Ishikawa (cell line): ENCODE results near the gene CORO7.

Experiments used
- CEBPB ChIP-seq: IDR thresholded peaks from 2 replicates; pipeline ENCODE4 v1.6.1; 2012
- CREB1 ChIP-seq: IDR thresholded peaks from 2 replicates; pipeline ENCODE4 v1.6.1; 2012; ENCODE audit warnings: low read depth
- EGR1 ChIP-seq: IDR thresholded peaks from 2 replicates; pipeline ENCODE4 v1.6.1; 2012
- EP300 ChIP-seq: IDR thresholded peaks from 2 replicates; pipeline ENCODE4 v1.6.1; 2012; ENCODE audit warnings: borderline replicate concordance
- FOXM1 ChIP-seq: IDR thresholded peaks from 2 replicates; pipeline ENCODE4 v1.6.1; 2012; ENCODE audit warnings: low read depth, borderline replicate concordance
- MAX ChIP-seq: IDR thresholded peaks from 2 replicates; pipeline ENCODE4 v1.6.1; 2012
- NFIC ChIP-seq: IDR thresholded peaks from 2 replicates; pipeline ENCODE4 v1.6.1; 2012
- RAD21 ChIP-seq: IDR thresholded peaks from 2 replicates; pipeline ENCODE4 v1.6.1; 2012; ENCODE audit warnings: low read depth
- TAF1 ChIP-seq: IDR thresholded peaks from 2 replicates; pipeline ENCODE4 v1.6.1; 2012; ENCODE audit warnings: low read depth, mild to moderate bottlenecking
- TCF12 ChIP-seq: IDR thresholded peaks from 2 replicates; pipeline ENCODE4 v1.6.1; 2012; ENCODE audit warnings: low read depth
- TEAD4 ChIP-seq: IDR thresholded peaks from 2 replicates; pipeline ENCODE4 v1.6.1; 2012
- USF1 ChIP-seq: IDR thresholded peaks from 2 replicates; pipeline ENCODE4 v1.6.1; 2012
- YY1 ChIP-seq: IDR thresholded peaks from 2 replicates; pipeline ENCODE4 v1.6.1; 2012; ENCODE audit warnings: low read depth
- ZBTB7A ChIP-seq: IDR thresholded peaks from 2 replicates; pipeline ENCODE4 v1.6.1; 2012; ENCODE audit warnings: low read depth
- TF ChIP-seq, protein P1 (sequence below): IDR thresholded peaks from 2 replicates; pipeline ENCODE4 v1.6.1; 2012; ENCODE audit warnings: low read depth, mild to moderate bottlenecking

The CORO7 gene

GRCh38 chr16:4344983-4345835 is 71.2 kb downstream of the CORO7 start:
- no peak for TF ChIP-seq FOXM1
- TF ChIP-seq MAX = no peak
- TF ChIP-seq TAF1 = no peak
- no peak for TF ChIP-seq TEAD4
- TF ChIP-seq EGR1 = no peak
- TF ChIP-seq RAD21 = no peak
- TF ChIP-seq YY1 = no peak
- TF ChIP-seq CREB1 = no peak
- TF ChIP-seq TCF12 = no peak
- TF ChIP-seq, protein P1, sequence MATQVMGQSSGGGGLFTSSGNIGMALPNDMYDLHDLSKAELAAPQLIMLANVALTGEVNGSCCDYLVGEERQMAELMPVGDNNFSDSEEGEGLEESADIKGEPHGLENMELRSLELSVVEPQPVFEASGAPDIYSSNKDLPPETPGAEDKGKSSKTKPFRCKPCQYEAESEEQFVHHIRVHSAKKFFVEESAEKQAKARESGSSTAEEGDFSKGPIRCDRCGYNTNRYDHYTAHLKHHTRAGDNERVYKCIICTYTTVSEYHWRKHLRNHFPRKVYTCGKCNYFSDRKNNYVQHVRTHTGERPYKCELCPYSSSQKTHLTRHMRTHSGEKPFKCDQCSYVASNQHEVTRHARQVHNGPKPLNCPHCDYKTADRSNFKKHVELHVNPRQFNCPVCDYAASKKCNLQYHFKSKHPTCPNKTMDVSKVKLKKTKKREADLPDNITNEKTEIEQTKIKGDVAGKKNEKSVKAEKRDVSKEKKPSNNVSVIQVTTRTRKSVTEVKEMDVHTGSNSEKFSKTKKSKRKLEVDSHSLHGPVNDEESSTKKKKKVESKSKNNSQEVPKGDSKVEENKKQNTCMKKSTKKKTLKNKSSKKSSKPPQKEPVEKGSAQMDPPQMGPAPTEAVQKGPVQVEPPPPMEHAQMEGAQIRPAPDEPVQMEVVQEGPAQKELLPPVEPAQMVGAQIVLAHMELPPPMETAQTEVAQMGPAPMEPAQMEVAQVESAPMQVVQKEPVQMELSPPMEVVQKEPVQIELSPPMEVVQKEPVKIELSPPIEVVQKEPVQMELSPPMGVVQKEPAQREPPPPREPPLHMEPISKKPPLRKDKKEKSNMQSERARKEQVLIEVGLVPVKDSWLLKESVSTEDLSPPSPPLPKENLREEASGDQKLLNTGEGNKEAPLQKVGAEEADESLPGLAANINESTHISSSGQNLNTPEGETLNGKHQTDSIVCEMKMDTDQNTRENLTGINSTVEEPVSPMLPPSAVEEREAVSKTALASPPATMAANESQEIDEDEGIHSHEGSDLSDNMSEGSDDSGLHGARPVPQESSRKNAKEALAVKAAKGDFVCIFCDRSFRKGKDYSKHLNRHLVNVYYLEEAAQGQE = no peak
- no peak; the same call in 1 of the 2 replicates for TF ChIP-seq ZBTB7A
- TF ChIP-seq EP300 = no peak
- no peak for TF ChIP-seq CEBPB
- no peak for TF ChIP-seq USF1
- no peak for TF ChIP-seq NFIC

DNA sequence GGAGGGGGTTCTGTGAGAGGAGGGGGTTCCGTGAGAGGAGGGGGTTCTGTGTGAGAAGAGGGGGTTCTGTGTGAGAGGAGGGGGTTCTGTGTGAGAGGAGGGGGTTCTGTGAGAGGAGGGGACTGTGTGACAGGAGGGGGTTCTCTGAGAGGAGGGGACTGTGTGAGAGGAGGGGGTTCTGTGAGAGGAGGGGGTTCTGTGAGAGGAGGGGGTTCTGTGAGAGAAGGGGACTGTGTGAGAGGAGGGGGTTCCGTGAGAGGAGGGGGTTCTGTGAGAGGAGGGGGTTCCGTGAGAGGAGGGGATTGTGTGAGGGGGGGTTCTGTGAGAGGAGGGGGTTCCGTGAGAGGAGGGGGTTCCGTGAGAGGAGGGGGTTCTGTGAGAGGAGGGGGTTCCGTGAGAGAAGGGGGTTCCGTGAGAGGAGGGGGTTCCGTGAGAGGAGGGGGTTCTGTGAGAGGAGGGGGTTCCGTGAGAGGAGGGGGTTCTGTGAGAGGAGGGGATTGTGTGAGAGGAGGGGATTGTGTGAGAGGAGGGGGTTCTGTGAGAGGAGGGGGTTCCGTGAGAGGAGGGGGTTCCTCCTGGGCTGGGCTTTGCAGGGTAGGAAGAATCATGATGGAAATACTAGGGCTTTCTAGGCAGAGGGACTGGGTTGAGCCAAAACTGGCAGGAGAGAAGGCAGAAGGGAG is 72.0 kb downstream of the CORO7 start:
- 0 out of 2 replicates have a peak, but pooled peaks have one; percentile 21 for TF ChIP-seq ZBTB7A

DNA sequence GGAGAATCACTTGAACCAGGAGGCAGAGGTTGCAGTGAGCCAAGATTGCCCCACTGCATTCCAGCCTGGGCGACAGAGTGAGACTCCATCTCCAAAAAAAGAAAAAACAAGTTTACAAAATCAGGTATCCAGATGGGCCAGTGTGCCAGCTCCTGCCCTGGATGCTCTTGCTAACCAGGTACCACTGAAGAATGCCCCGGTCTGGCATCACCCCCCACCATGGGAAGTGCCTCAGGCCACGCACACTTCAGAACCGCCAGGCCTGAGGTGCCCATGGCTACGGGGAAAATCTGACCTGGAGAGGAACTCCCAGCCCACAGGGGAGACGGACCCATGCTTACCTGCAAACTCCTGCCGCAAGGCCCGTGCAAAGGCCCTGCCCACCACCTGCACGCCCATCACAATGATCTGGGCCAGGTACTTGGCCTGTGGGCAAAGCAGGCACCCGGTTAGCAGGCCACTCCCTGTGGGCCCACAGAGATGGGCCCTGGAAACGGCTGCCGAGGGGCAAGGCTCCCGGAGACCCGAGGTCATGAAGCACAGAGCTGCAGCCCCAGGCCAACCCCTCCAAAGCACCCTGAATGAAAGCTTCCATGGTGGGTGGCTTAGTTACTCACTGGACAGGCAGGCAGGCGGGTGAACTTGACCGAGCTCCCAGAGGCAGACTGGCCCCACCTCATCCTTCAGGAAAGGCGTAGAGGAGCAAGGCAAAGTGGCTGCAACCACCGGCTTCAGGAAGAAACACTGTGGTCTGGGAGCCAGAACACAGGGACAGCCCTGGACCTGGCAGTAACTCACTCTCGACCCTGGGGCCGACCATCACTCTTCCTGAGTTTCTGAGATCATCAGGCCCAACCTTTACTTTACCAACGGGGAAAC is 73.3 kb downstream of the CORO7 start:
- TF ChIP-seq EP300 = no peak

GRCh38 chr16:4341250-4341649 is 75.1 kb downstream of the CORO7 start:
- no peak for TF ChIP-seq MAX
- no peak for TF ChIP-seq NFIC
- TF ChIP-seq EP300 = no peak
- no peak for TF ChIP-seq CREB1
- TF ChIP-seq FOXM1 = no peak
- TF ChIP-seq RAD21 = no peak
- TF ChIP-seq EGR1 = no peak
- TF ChIP-seq YY1 = no peak
- TF ChIP-seq TAF1 = no peak
- TF ChIP-seq TEAD4 = no peak
- TF ChIP-seq USF1 = no peak
- TF ChIP-seq CEBPB = no peak
- no peak for TF ChIP-seq ZBTB7A
- TF ChIP-seq TCF12 = no peak
- TF ChIP-seq, protein P1 = no peak

GRCh38 chr16:4340443-4340842 is 76.0 kb downstream of the CORO7 start:
- no peak for TF ChIP-seq TEAD4
- no peak for TF ChIP-seq EP300
- no peak for TF ChIP-seq CEBPB
- no peak for TF ChIP-seq CREB1
- TF ChIP-seq ZBTB7A = no peak
- TF ChIP-seq RAD21 = no peak
- no peak for TF ChIP-seq FOXM1
- no peak for TF ChIP-seq NFIC
- TF ChIP-seq EGR1 = no peak
- no peak for TF ChIP-seq USF1
- TF ChIP-seq TAF1 = no peak
